Activated B cell treated with CpG ODN at 0.5 μM for 24 hours (primary cell): ENCODE data around the gene KIF5C. TPM values are rescaled to one million over a fixed set of nuclear protein-coding genes. Genes with fewer than 3 reads are reported as not detected.

Experiments used
- ATAC-seq: fragments of 200-7000 bp; cut with Tn5 transposase; one replicate; pipeline ENCODE4 v1.10.0; 2021; ENCODE audit warnings: low read depth, mild to moderate bottlenecking, moderate library complexity
- CTCF ChIA-PET: fragments of 350-600 bp; sonication (Branson Sonifier 250); formaldehyde crosslinking; loops from one replicate; lab custom pipeline; 2021; ENCODE audit warnings: antibody characterized with exemption; lab: Charles Lee
- POLR2A ChIA-PET: fragments of 350-600 bp; sonication (Branson Sonifier 250); formaldehyde crosslinking; loops from one replicate; lab custom pipeline; 2021; ENCODE audit warnings: antibody characterized with exemption; lab: Charles Lee
- DNase-seq: peaks from one replicate; pipeline ENCODE4 v3.0.0; 2022
- H3K27ac Mint-ChIP-seq: one replicate; pipeline ENCODE4 v1.8.0; 2020; ENCODE audit warnings: mixed read lengths
- H3K27me3 Mint-ChIP-seq: one replicate; pipeline ENCODE4 v1.8.0; 2021; ENCODE audit warnings: mixed read lengths
- H3K36me3 Mint-ChIP-seq: one replicate; pipeline ENCODE4 v1.8.0; 2021; ENCODE audit warnings: low read depth, mixed read lengths
- H3K4me1 Mint-ChIP-seq: one replicate; pipeline ENCODE4 v1.8.0; 2021; ENCODE audit warnings: mixed read lengths
- H3K4me3 Mint-ChIP-seq: one replicate; pipeline ENCODE4 v1.8.0; 2020; ENCODE audit warnings: mild to moderate bottlenecking, mixed read lengths
- H3K9me3 Mint-ChIP-seq: one replicate; pipeline ENCODE4 v1.8.0; 2020; ENCODE audit warnings: mixed read lengths
- intact Hi-C: fragments of 100-400 bp; cut with micrococcal nuclease; formaldehyde crosslinking; loops from one replicate; pipeline ENCODE4 v1.15.1; 2024
- total RNA-seq: library from RNA; stranded (reverse); gene quantifications from 2 replicates; pipeline ENCODE4 v1.2.3, GENCODE V29; 2022
- TF ChIP-seq, protein P1 (sequence below): fragments of 200-600 bp; IDR thresholded peaks from one replicate; pipeline ENCODE4 v1.8.0; 2022; ENCODE audit warnings: antibody characterized with exemption, mild to moderate bottlenecking

KIF5C gene
- total RNA-seq, 1 donor from 2014 or later = 2.6 TPM

- Mint-ChIP-seq H3K4me3 (no peak overlapping the region), H3K4me1 (no peaks in the 10 kb centered on the region), H3K36me3 (no peaks in the 10 kb centered on the region), H3K27ac (no peak overlapping the region), H3K9me3 (no peaks in the 10 kb centered on the region), H3K27me3 (no peaks in the 10 kb centered on the region)
- TF ChIP-seq, protein P1, sequence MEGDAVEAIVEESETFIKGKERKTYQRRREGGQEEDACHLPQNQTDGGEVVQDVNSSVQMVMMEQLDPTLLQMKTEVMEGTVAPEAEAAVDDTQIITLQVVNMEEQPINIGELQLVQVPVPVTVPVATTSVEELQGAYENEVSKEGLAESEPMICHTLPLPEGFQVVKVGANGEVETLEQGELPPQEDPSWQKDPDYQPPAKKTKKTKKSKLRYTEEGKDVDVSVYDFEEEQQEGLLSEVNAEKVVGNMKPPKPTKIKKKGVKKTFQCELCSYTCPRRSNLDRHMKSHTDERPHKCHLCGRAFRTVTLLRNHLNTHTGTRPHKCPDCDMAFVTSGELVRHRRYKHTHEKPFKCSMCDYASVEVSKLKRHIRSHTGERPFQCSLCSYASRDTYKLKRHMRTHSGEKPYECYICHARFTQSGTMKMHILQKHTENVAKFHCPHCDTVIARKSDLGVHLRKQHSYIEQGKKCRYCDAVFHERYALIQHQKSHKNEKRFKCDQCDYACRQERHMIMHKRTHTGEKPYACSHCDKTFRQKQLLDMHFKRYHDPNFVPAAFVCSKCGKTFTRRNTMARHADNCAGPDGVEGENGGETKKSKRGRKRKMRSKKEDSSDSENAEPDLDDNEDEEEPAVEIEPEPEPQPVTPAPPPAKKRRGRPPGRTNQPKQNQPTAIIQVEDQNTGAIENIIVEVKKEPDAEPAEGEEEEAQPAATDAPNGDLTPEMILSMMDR = no peak
- ChIA-PET POLR2A (no interaction called here), CTCF (no interaction called here)
- intact Hi-C loops = no loop called here
- ATAC-seq (no peak), DNase-seq (no peak)
Observed at GRCh38 chr2:148913061-148913460, 38.0 kb downstream of the KIF5C start.

- CTCF ChIA-PET = no interaction called here
- no peak overlapping the region for H3K27ac Mint-ChIP-seq
- POLR2A ChIA-PET = no interaction called here
Observed at GRCh38 chr2:148913492-148913891, 38.5 kb downstream of the KIF5C start.

GRCh38 chr2:148914463-148914862, 39.4 kb downstream of the KIF5C start:
- ChIA-PET POLR2A (no interaction called here), CTCF (no interaction called here)
- DNase-seq = no peak
- H3K9me3 Mint-ChIP-seq = peaks cover 8% of the 10 kb centered on the region
- TF ChIP-seq, protein P1 = no peak
- intact Hi-C loops = no loop called here
- no peak for ATAC-seq
- no peak overlapping the region for H3K4me3 Mint-ChIP-seq
- H3K27ac Mint-ChIP-seq = no peak overlapping the region
- peaks cover 4% of the 10 kb centered on the region for H3K27me3 Mint-ChIP-seq
- H3K4me1 Mint-ChIP-seq = no peaks in the 10 kb centered on the region
- H3K36me3 Mint-ChIP-seq = peaks cover 7% of the 10 kb centered on the region

More at GRCh38 chr2:148913492-148913891, 38.5 kb downstream of the KIF5C start:
- no peak for DNase-seq
- no peaks in the 10 kb centered on the region for H3K4me1 Mint-ChIP-seq
- no peaks in the 10 kb centered on the region for H3K27me3 Mint-ChIP-seq
- TF ChIP-seq, protein P1 = no peak
- H3K9me3 Mint-ChIP-seq = peaks cover 2% of the 10 kb centered on the region
- no peak for ATAC-seq
- no peak overlapping the region for H3K4me3 Mint-ChIP-seq
- intact Hi-C loops = no loop called here
- H3K36me3 Mint-ChIP-seq = peaks cover 1% of the 10 kb centered on the region

- Mint-ChIP-seq H3K36me3 (peaks cover 7% of the 10 kb centered on the region), H3K27ac (no peak overlapping the region), H3K4me1 (no peaks in the 10 kb centered on the region), H3K27me3 (peaks cover 4% of the 10 kb centered on the region), H3K4me3 (no peak overlapping the region), H3K9me3 (peaks cover 8% of the 10 kb centered on the region)
- TF ChIP-seq, protein P1 = no peak
- no peak for DNase-seq
- CTCF ChIA-PET = no interaction called here
- no peak for ATAC-seq
- POLR2A ChIA-PET = no interaction called here
- intact Hi-C loops = no loop called here
Observed at GRCh38 chr2:148917431-148917830, 42.4 kb downstream of the KIF5C start.

DNA sequence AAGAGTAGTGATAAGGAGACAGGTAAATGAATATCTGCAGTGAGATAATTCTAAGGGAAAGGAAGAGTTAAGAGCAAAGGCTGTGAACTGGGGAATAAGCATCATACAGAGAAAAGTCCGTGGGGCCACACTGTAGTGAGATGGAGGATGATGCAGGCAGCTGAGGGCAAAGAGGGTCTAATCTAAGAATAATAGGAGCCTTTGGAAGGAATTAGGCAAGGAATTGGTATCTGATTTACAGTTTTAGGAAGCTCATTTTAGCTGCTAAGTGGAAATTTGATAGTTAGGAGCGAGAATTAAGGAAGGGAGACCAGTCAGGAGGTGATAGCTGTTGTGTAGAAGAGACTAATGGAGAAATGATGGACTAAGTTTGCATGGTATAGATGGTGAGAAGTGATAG, 43.5 kb downstream of the KIF5C start:
- ATAC-seq (no peak), DNase-seq (no peak)
- CTCF ChIA-PET = no interaction called here
- Mint-ChIP-seq H3K4me3 (no peak overlapping the region), H3K36me3 (peaks cover 7% of the 10 kb centered on the region), H3K4me1 (no peaks in the 10 kb centered on the region), H3K27me3 (peaks cover 4% of the 10 kb centered on the region), H3K27ac (no peak overlapping the region), H3K9me3 (peaks cover 8% of the 10 kb centered on the region)
- POLR2A ChIA-PET = no interaction called here
- TF ChIP-seq, protein P1 = no peak
- intact Hi-C loops = no loop called here
